Caco-2 (cell line): ENCODE data around the gene MICAL3. TPM values are rescaled to one million over a fixed set of nuclear protein-coding genes. Genes with fewer than 3 reads are reported as not detected.

Experiments used
- BruUV-seq: library from RNA; stranded (reverse); fragments of 400-500 nt; replicated peaks from 2 replicates; lab custom pipeline; 2021; lab: Mats Ljungman, UMichigan
- CTCF ChIA-PET: fragments of 300-600 bp; sonication (Branson Sonifier 250); formaldehyde crosslinking; loops from one replicate; lab custom pipeline; 2022; ENCODE audit warnings: antibody characterized with exemption; lab: Charles Lee
- POLR2A ChIA-PET: fragments of 300-600 bp; sonication (Branson Sonifier 250); formaldehyde crosslinking; loops from one replicate; lab custom pipeline; 2022; ENCODE audit warnings: antibody characterized with exemption; lab: Charles Lee
- DNase-seq, 2 experiments: peaks; one replicate each; pipeline versions ENCODE4 v3.0.0 to v3.0.0-alpha.2; 2020 to 2022
- H3K27me3 ChIP-seq: replicated peaks from 2 replicates; pipeline ENCODE4 v1.6.0; 2011; ENCODE audit warnings: low read length; ENCODE audit not compliant: control insufficient read depth, insufficient read depth
- H3K36me3 ChIP-seq: 2 replicates; pipeline ENCODE4 v1.5.1; 2011; ENCODE audit warnings: low read length; ENCODE audit not compliant: control insufficient read depth, insufficient read depth
- H3K4me1 ChIP-seq: fragments of 250-450 bp; sonication (Bioruptor Pico); 2 replicates; pipeline ENCODE4 v1.5.1; 2020; ENCODE audit warnings: mild to moderate bottlenecking
- H3K4me3 ChIP-seq: 2 replicates; pipeline ENCODE4 v1.5.1; 2011; ENCODE audit warnings: low read depth, mild to moderate bottlenecking, control low read depth, low read length
- H3K9me3 ChIP-seq: fragments of 250-450 bp; sonication (Bioruptor Pico); 2 replicates; pipeline ENCODE4 v1.5.1; 2020; ENCODE audit warnings: mild to moderate bottlenecking, moderate library complexity
- H3K27ac Mint-ChIP-seq: one replicate; pipeline ENCODE4 v1.8.0; 2022; ENCODE audit warnings: mixed read lengths; ENCODE audit not compliant: unreplicated experiment
- H3K27me3 Mint-ChIP-seq: one replicate; pipeline ENCODE4 v1.8.0; 2022; ENCODE audit warnings: mixed read lengths; ENCODE audit not compliant: insufficient read depth, unreplicated experiment
- H3K36me3 Mint-ChIP-seq: one replicate; pipeline ENCODE4 v1.8.0; 2022; ENCODE audit warnings: mild to moderate bottlenecking, mixed read lengths; ENCODE audit not compliant: insufficient read depth, unreplicated experiment
- H3K4me1 Mint-ChIP-seq: one replicate; pipeline ENCODE4 v1.8.0; 2022; ENCODE audit warnings: low read depth, mixed read lengths; ENCODE audit not compliant: unreplicated experiment
- H3K4me3 Mint-ChIP-seq: one replicate; pipeline ENCODE4 v1.8.0; 2022; ENCODE audit warnings: mild to moderate bottlenecking, moderate library complexity, mixed read lengths; ENCODE audit not compliant: unreplicated experiment
- H3K9me3 Mint-ChIP-seq: one replicate; pipeline ENCODE4 v1.8.0; 2022; ENCODE audit warnings: mixed read lengths; ENCODE audit not compliant: unreplicated experiment
- CTCF ChIP-seq, 2 experiments: fragments of 200-600 bp in 1 of 2; IDR thresholded peaks; 1 replicate in 1 of 2; 2 replicates in 1 of 2; pipeline versions ENCODE4 v1.5.1 to v1.8.0; 2011 to 2022; ENCODE audit warnings: antibody characterized with exemption in 1 of 2, control low read depth in 1 of 2, inconsistent platforms in 1 of 2, low read depth in 1 of 2, low read length in 1 of 2, mild to moderate bottlenecking in 1 of 2, moderate library complexity in 1 of 2; ENCODE audit not compliant: insufficient read depth in 1 of 2, severe bottlenecking in 1 of 2, unreplicated experiment in 1 of 2
- intact Hi-C: fragments of 100-400 bp; cut with micrococcal nuclease; formaldehyde crosslinking; loops from one replicate; pipeline ENCODE4 v1.10.0; 2022; ENCODE audit not compliant: unreplicated experiment
- total RNA-seq: library from RNA; stranded (reverse); gene quantifications from 2 replicates; pipeline ENCODE4 v1.2.3, GENCODE V29; 2022

Gene MICAL3
- total RNA-seq, 1 experiment from 2014 or later = 65.6 TPM

- TF ChIP-seq CTCF (IDR thresholded peaks at IDR 0.05; ENCODE audit: insufficient read depth in 1 of 2, low read depth in 1 of 2, low read length in 1 of 2, severe bottlenecking in 1 of 2, unreplicated experiment in 1 of 2) = no peak
- Mint-ChIP-seq H3K27me3 (no peaks in the 10 kb centered on the region), H3K27ac (peak overlapping the region; percentile 39), H3K4me1 (peaks cover 16% of the 10 kb centered on the region), H3K4me3 (no peak overlapping the region), H3K9me3 (no peaks in the 10 kb centered on the region), H3K36me3 (no peaks in the 10 kb centered on the region)
- ChIA-PET CTCF (interaction anchor here (0.6 kb wide), 1 partner anchor 11 kb away, joined by 3 read pairs; no protein-coding TSS in a partner anchor), POLR2A (no interaction called here)
- Histone ChIP-seq H3K9me3 (no peaks in the 10 kb centered on the region), H3K4me3 (no peak overlapping the region), H3K27me3 (no peaks in the 10 kb centered on the region), H3K4me1 (peaks cover 14% of the 10 kb centered on the region), H3K36me3 (no peaks in the 10 kb centered on the region)
- no TSS peak for BruUV-seq
- no peak for DNase-seq
- intact Hi-C loops = no loop called here
Observed at GRCh38 chr22:18050065-18050464, 25.7 kb upstream of the MICAL3 start.

GRCh38 chr22:18048441-18048898, 24.1 kb upstream of the MICAL3 start:
- intact Hi-C loops = no loop called here
- Mint-ChIP-seq H3K27me3 (no peaks in the 10 kb centered on the region), H3K4me3 (peak overlapping the region; percentile 72), H3K4me1 (peaks cover 15% of the 10 kb centered on the region), H3K9me3 (no peaks in the 10 kb centered on the region), H3K36me3 (peaks cover 5% of the 10 kb centered on the region), H3K27ac (peak overlapping the region; percentile 70)
- H3K9me3 ChIP-seq = no peaks in the 10 kb centered on the region
- no TSS peak for BruUV-seq
- DNase-seq = peak; percentile 79 to 84
- ChIA-PET POLR2A (interaction anchor here (0.6 to 1.1 kb wide), 5 partner anchors 10 to 20 kb away, joined by 3 to 20 read pairs (median 5); no protein-coding TSS in a partner anchor), CTCF (interaction anchor here (0.9 to 1.5 kb wide), 3 partner anchors 13 to 29 kb away, joined by 3 to 9 read pairs (median 3); partner anchors contain the start of gene PEX26)
- no peaks in the 10 kb centered on the region for H3K27me3 ChIP-seq
- H3K4me3 ChIP-seq = peak overlapping the region; percentile 35
- no peak for TF ChIP-seq CTCF (IDR thresholded peaks at IDR 0.05; ENCODE audit: insufficient read depth in 1 of 2, low read depth in 1 of 2, low read length in 1 of 2, severe bottlenecking in 1 of 2, unreplicated experiment in 1 of 2)
- H3K36me3 ChIP-seq = no peaks in the 10 kb centered on the region
- peaks cover 14% of the 10 kb centered on the region for H3K4me1 ChIP-seq

GRCh38 chr22:18048041-18048440, 23.7 kb upstream of the MICAL3 start:
- Histone ChIP-seq H3K36me3 (no peaks in the 10 kb centered on the region), H3K4me3 (peak overlapping the region; percentile 35), H3K9me3 (no peaks in the 10 kb centered on the region), H3K27me3 (no peaks in the 10 kb centered on the region), H3K4me1 (peaks cover 14% of the 10 kb centered on the region)
- Mint-ChIP-seq H3K36me3 (peaks cover 5% of the 10 kb centered on the region), H3K4me3 (peak overlapping the region; percentile 72), H3K9me3 (no peaks in the 10 kb centered on the region), H3K27ac (peak overlapping the region; percentile 70), H3K4me1 (peaks cover 15% of the 10 kb centered on the region), H3K27me3 (no peaks in the 10 kb centered on the region)
- peak in 1 of 2 experiments; percentile 24 for DNase-seq
- intact Hi-C loops = no loop called here
- POLR2A ChIA-PET = interaction anchor here (0.8 to 1.1 kb wide), 3 partner anchors 10 to 14 kb away, joined by 3 to 20 read pairs (median 5); no protein-coding TSS in a partner anchor
- BruUV-seq = TSS peak; percentile 95
- TF ChIP-seq CTCF (IDR thresholded peaks at IDR 0.05; ENCODE audit: insufficient read depth in 1 of 2, low read depth in 1 of 2, low read length in 1 of 2, severe bottlenecking in 1 of 2, unreplicated experiment in 1 of 2) = no peak
- CTCF ChIA-PET = interaction anchor here (0.9 to 1.5 kb wide), 3 partner anchors 13 to 29 kb away, joined by 3 to 9 read pairs (median 3); partner anchors contain the start of gene PEX26
